Endothelial cell of umbilical vein (primary cell): ENCODE results near the gene TSPAN13.

ENCODE experiments used
- EZH2 ChIP-seq: IDR thresholded peaks from 2 replicates; pipeline ENCODE4 v1.6.1; 2012; ENCODE audit warnings: borderline replicate concordance, low read depth, mild to moderate bottlenecking, moderate library complexity, low read length, inconsistent platforms; ENCODE audit not compliant: severe bottlenecking
- FOS ChIP-seq: IDR thresholded peaks from 2 replicates; pipeline ENCODE4 v1.6.1; 2011; ENCODE audit warnings: mild to moderate bottlenecking, low read length, moderate library complexity, borderline replicate concordance; ENCODE audit not compliant: insufficient read depth
- JUN ChIP-seq: IDR thresholded peaks from 2 replicates; pipeline ENCODE4 v1.6.1; 2011; ENCODE audit warnings: borderline replicate concordance, low read depth; ENCODE audit not compliant: insufficient read length, insufficient read depth
- MYC ChIP-seq: IDR thresholded peaks from one replicate; pipeline ENCODE4 v1.6.1; 2011; ENCODE audit warnings: mild to moderate bottlenecking, low read depth, low read length
- POLR2AphosphoS5 ChIP-seq: IDR thresholded peaks from 2 replicates; pipeline ENCODE4 v1.6.1; 2012; ENCODE audit warnings: low read depth, mild to moderate bottlenecking, control low read depth, low read length, moderate library complexity; ENCODE audit not compliant: insufficient read depth
- TF ChIP-seq, protein P1 (sequence below), 2 donors: IDR thresholded peaks; 1 replicate in 1 of 2; 2 replicates in 1 of 2; pipeline ENCODE4 v1.5.1; 2011; ENCODE audit warnings: low read length in 2 of 2, mild to moderate bottlenecking in 2 of 2, moderate library complexity in 2 of 2, control low read depth in 1 of 2, inconsistent platforms in 1 of 2, low read depth in 1 of 2; ENCODE audit not compliant: insufficient read depth in 1 of 2; ENCODE audit errors: extremely low read depth in 1 of 2
- TF ChIP-seq, protein P2 (sequence below): IDR thresholded peaks from 2 replicates; pipeline ENCODE4 v1.6.1; 2011; ENCODE audit not compliant: insufficient read depth, insufficient read length

DNA sequence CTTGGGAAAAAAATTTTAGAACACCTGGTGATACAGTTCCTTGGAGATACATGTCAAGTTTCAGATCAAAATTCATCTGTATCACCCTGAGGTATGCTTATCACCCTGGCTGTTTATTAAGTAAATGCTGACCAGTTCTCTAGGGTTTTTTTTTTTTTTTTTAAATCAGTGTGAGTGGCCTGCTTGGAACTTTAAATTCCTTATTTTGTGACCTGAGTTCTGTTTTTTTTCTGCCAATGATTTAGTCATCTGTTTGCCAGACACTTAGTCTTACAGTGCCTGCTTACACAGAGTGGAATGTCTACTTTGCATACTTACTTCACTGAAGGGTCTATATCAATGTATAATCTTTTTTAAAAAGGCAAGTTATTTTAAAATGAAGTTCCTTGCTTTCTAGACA, 1.8 kb downstream of the TSPAN13 start:
- TF ChIP-seq, protein P1, sequence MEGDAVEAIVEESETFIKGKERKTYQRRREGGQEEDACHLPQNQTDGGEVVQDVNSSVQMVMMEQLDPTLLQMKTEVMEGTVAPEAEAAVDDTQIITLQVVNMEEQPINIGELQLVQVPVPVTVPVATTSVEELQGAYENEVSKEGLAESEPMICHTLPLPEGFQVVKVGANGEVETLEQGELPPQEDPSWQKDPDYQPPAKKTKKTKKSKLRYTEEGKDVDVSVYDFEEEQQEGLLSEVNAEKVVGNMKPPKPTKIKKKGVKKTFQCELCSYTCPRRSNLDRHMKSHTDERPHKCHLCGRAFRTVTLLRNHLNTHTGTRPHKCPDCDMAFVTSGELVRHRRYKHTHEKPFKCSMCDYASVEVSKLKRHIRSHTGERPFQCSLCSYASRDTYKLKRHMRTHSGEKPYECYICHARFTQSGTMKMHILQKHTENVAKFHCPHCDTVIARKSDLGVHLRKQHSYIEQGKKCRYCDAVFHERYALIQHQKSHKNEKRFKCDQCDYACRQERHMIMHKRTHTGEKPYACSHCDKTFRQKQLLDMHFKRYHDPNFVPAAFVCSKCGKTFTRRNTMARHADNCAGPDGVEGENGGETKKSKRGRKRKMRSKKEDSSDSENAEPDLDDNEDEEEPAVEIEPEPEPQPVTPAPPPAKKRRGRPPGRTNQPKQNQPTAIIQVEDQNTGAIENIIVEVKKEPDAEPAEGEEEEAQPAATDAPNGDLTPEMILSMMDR (IDR thresholded peaks at IDR 0.05; ENCODE audit: extremely low read depth in 1 of 2, insufficient read depth in 1 of 2, low read depth in 1 of 2, low read length in 2 of 2), result no peak
- TF ChIP-seq JUN, result no peak
- TF ChIP-seq, protein P2, sequence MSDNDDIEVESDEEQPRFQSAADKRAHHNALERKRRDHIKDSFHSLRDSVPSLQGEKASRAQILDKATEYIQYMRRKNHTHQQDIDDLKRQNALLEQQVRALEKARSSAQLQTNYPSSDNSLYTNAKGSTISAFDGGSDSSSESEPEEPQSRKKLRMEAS, result no peak
- no peak for TF ChIP-seq FOS
- TF ChIP-seq POLR2AphosphoS5, result no peak
- TF ChIP-seq MYC, result no peak
- TF ChIP-seq EZH2, result no peak
